IMR-90 (cell line): ENCODE results near the gene DKK2. TPM values are rescaled to one million over a fixed set of nuclear protein-coding genes. Genes with fewer than 3 reads are reported as not detected.

ENCODE experiments used
- ATAC-seq: fragments of 200-7000 bp; cut with Tn5 transposase; 2 replicates; pipeline ENCODE4 v1.9.1; 2020; ENCODE audit warnings: low read depth, mild to moderate bottlenecking, moderate library complexity
- BruUV-seq: library from RNA; stranded (reverse); fragments of 400-500 nt; replicated peaks from 2 replicates; lab custom pipeline; 2021; lab: Mats Ljungman, UMichigan
- CTCF ChIA-PET: fragments of 300-600 bp; formaldehyde crosslinking; extraction: SDS; loops from one replicate; lab custom pipeline; 2021; ENCODE audit warnings: antibody characterized with exemption; lab: Yijun Ruan, JAX
- POLR2A ChIA-PET: fragments of 300-600 bp; sonication (Branson Sonifier 250); formaldehyde crosslinking; loops from one replicate; lab custom pipeline; 2022; ENCODE audit warnings: antibody characterized with exemption; ENCODE audit not compliant: unreplicated experiment; lab: Charles Lee
- DNase-seq: peaks from one replicate; pipeline ENCODE4 v3.0.0; 2013
- H2AFZ ChIP-seq: replicated peaks from 2 replicates; pipeline ENCODE3; 2013; ENCODE audit warnings: low read length, mild to moderate bottlenecking; ENCODE audit not compliant: poor library complexity
- H2AK5ac ChIP-seq: 2 replicates; pipeline ENCODE4 v1.6.1; 2013; ENCODE audit warnings: low read depth, low read length, inconsistent platforms
- H2AK9ac ChIP-seq: replicated peaks from 2 replicates; pipeline ENCODE3; 2013; ENCODE audit warnings: mild to moderate bottlenecking, low read depth, low read length, moderate library complexity; ENCODE audit not compliant: poor library complexity
- H2BK120ac ChIP-seq: 2 replicates; pipeline ENCODE4 v1.6.1; 2013; ENCODE audit warnings: low read depth, low read length, inconsistent platforms
- H2BK15ac ChIP-seq: 3 replicates; pipeline ENCODE4 v1.6.1; 2013; ENCODE audit warnings: low read depth, low read length, inconsistent platforms
- H2BK20ac ChIP-seq: 2 replicates; pipeline ENCODE4 v1.6.1; 2013; ENCODE audit warnings: low read depth, mild to moderate bottlenecking, inconsistent platforms, low read length, moderate library complexity
- H2BK5ac ChIP-seq: 2 replicates; pipeline ENCODE4 v1.6.1; 2013; ENCODE audit warnings: mild to moderate bottlenecking, low read depth, low read length, inconsistent platforms; ENCODE audit not compliant: poor library complexity, severe bottlenecking
- H3K14ac ChIP-seq: replicated peaks from 2 replicates; pipeline ENCODE4 v1.6.1; 2013; ENCODE audit warnings: low read depth, low read length, inconsistent platforms
- H3K18ac ChIP-seq: 2 replicates; pipeline ENCODE4 v1.6.1; 2013; ENCODE audit warnings: low read depth, low read length, control low read depth
- H3K23ac ChIP-seq: 2 replicates; pipeline ENCODE4 v1.6.1; 2013; ENCODE audit warnings: low read depth, low read length, inconsistent platforms
- H3K27ac ChIP-seq: 2 replicates; pipeline ENCODE4 v1.5.1; 2013; ENCODE audit warnings: mild to moderate bottlenecking, control low read depth, low read length; ENCODE audit not compliant: insufficient read depth
- H3K27me3 ChIP-seq: 2 replicates; pipeline ENCODE4 v1.6.1; 2013; ENCODE audit warnings: low read length; ENCODE audit not compliant: control insufficient read depth, insufficient read depth
- H3K36me3 ChIP-seq: 2 replicates; pipeline ENCODE4 v1.6.1; 2013; ENCODE audit warnings: low read length, mixed read lengths; ENCODE audit not compliant: control insufficient read depth, insufficient read depth
- H3K4ac ChIP-seq: 2 replicates; pipeline ENCODE4 v1.6.1; 2013; ENCODE audit warnings: low read depth, low read length, inconsistent platforms
- H3K4me1 ChIP-seq: 2 replicates; pipeline ENCODE4 v1.6.1; 2013; ENCODE audit warnings: low read length, mixed read lengths; ENCODE audit not compliant: control insufficient read depth, insufficient read depth
- H3K4me2 ChIP-seq: 2 replicates; pipeline ENCODE4 v1.6.1; 2013; ENCODE audit warnings: low read depth, mild to moderate bottlenecking, control low read depth, low read length, moderate library complexity
- H3K4me3 ChIP-seq: 2 replicates; pipeline ENCODE4 v1.5.1; 2013; ENCODE audit warnings: low read depth, mild to moderate bottlenecking, control low read depth, low read length, moderate library complexity; ENCODE audit not compliant: insufficient read depth
- H3K56ac ChIP-seq: 2 replicates; pipeline ENCODE4 v1.6.1; 2013; ENCODE audit warnings: low read length, inconsistent platforms; ENCODE audit not compliant: insufficient read depth; ENCODE audit errors: extremely low read depth
- H3K79me1 ChIP-seq, 2 experiments: 2 replicates each; pipeline ENCODE4 v1.6.1; 2013; ENCODE audit warnings: low read length in 2 of 2, inconsistent platforms in 1 of 2, low read depth in 1 of 2
- H3K9ac ChIP-seq: 2 replicates; pipeline ENCODE4 v1.6.1; 2013; ENCODE audit warnings: low read depth, low read length, control low read depth
- H3K9me1 ChIP-seq: 2 replicates; pipeline ENCODE4 v1.6.1; 2013; ENCODE audit warnings: low read length, inconsistent platforms; ENCODE audit not compliant: insufficient read depth
- H3K9me3 ChIP-seq: 2 replicates; pipeline ENCODE4 v1.6.1; 2013; ENCODE audit warnings: low read length; ENCODE audit not compliant: control insufficient read depth, insufficient read depth
- H4K20me1 ChIP-seq: 2 replicates; pipeline ENCODE4 v1.6.1; 2013; ENCODE audit warnings: low read length, inconsistent platforms; ENCODE audit not compliant: insufficient read depth
- H4K5ac ChIP-seq: 2 replicates; pipeline ENCODE4 v1.6.1; 2013; ENCODE audit warnings: mild to moderate bottlenecking, low read depth, low read length, control low read depth
- H4K8ac ChIP-seq, 2 experiments: 2 replicates each; pipeline ENCODE4 v1.6.1; 2013; ENCODE audit warnings: low read depth in 2 of 2, low read length in 2 of 2, control low read depth in 1 of 2, inconsistent platforms in 1 of 2
- H4K91ac ChIP-seq: 2 replicates; pipeline ENCODE4 v1.6.1; 2013; ENCODE audit warnings: low read depth, low read length, inconsistent platforms; ENCODE audit not compliant: insufficient read depth
- BHLHE40 ChIP-seq: fragments of 150-350 bp; IDR thresholded peaks from 2 replicates; pipeline ENCODE4 v1.6.1; 2016; ENCODE audit warnings: mild to moderate bottlenecking, low read depth, low read length
- CEBPB ChIP-seq: IDR thresholded peaks from 2 replicates; pipeline ENCODE4 v1.6.1; 2012; ENCODE audit warnings: low read depth, low read length, improper control_type of control experiment
- CHD1 ChIP-seq: IDR thresholded peaks from 2 replicates; pipeline ENCODE4 v1.6.1; 2012; ENCODE audit warnings: low read depth, low read length, improper control_type of control experiment
- CTCF ChIP-seq: conservative IDR thresholded peaks from 2 replicates; pipeline ENCODE4 v1.5.1; 2012; ENCODE audit warnings: mild to moderate bottlenecking, low read depth, low read length, improper control_type of control experiment
- ELK1 ChIP-seq: fragments of 150-350 bp; IDR thresholded peaks from 2 replicates; pipeline ENCODE4 v1.6.1; 2016; ENCODE audit warnings: low read depth, mild to moderate bottlenecking, low read length, moderate library complexity, borderline replicate concordance
- FOS ChIP-seq: fragments of 150-350 bp; IDR thresholded peaks from 2 replicates; pipeline ENCODE4 v1.6.1; 2016; ENCODE audit warnings: low read depth, low read length
- MAFK ChIP-seq: IDR thresholded peaks from 2 replicates; pipeline ENCODE4 v1.6.1; 2012; ENCODE audit warnings: low read depth, low read length, improper control_type of control experiment
- MAZ ChIP-seq: IDR thresholded peaks from 2 replicates; pipeline ENCODE4 v1.6.1; 2012; ENCODE audit warnings: low read depth, mild to moderate bottlenecking, low read length, improper control_type of control experiment, moderate library complexity, borderline replicate concordance
- MXI1 ChIP-seq: IDR thresholded peaks from 2 replicates; pipeline ENCODE4 v1.6.1; 2012; ENCODE audit warnings: low read depth, mild to moderate bottlenecking, low read length, moderate library complexity, borderline replicate concordance
- NFE2L2 ChIP-seq: fragments of 150-350 bp; IDR thresholded peaks from 2 replicates; pipeline ENCODE4 v1.6.1; 2016; ENCODE audit warnings: low read depth, mild to moderate bottlenecking, low read length
- POLR2A ChIP-seq: IDR thresholded peaks from 2 replicates; pipeline ENCODE4 v1.6.1; 2012; ENCODE audit warnings: mild to moderate bottlenecking, low read depth, low read length
- RAD21 ChIP-seq: IDR thresholded peaks from 2 replicates; pipeline ENCODE4 v1.6.1; 2012; ENCODE audit warnings: low read length, improper control_type of control experiment
- RCOR1 ChIP-seq: IDR thresholded peaks from 2 replicates; pipeline ENCODE4 v1.6.1; 2012; ENCODE audit warnings: mild to moderate bottlenecking, low read length, improper control_type of control experiment; ENCODE audit not compliant: insufficient replicate concordance
- RFX5 ChIP-seq: IDR thresholded peaks from 2 replicates; pipeline ENCODE4 v1.8.0; 2012; ENCODE audit warnings: low read depth, mild to moderate bottlenecking, low read length, moderate library complexity
- SMC3 ChIP-seq: fragments of 150-350 bp; IDR thresholded peaks from 2 replicates; pipeline ENCODE4 v1.6.1; 2016; ENCODE audit warnings: low read depth, mild to moderate bottlenecking, antibody characterized with exemption, low read length, moderate library complexity
- USF2 ChIP-seq: fragments of 150-350 bp; IDR thresholded peaks from 2 replicates; pipeline ENCODE4 v1.6.1; 2017; ENCODE audit warnings: mild to moderate bottlenecking, antibody characterized with exemption, low read length, low read depth
- WGBS, 2 experiments: methylation state at CpG; one replicate each; pipeline versions ENCODE4 v1.1.5 to v1.1.7; 2013; ENCODE audit warnings: missing lambda C conversion rate in 2 of 2; ENCODE audit not compliant: insufficient read length in 1 of 2; ENCODE audit errors: extremely low coverage in 2 of 2; 5-methylcytosine and 5-hydroxymethylcytosine counted together
- dilution Hi-C: fragments of 300-500 bp; cut with HindIII; formaldehyde crosslinking; loops from one replicate; pipeline ENCODE4 v1.14.3; 2018; ENCODE audit warnings: low sequenced_read_pairs; ENCODE audit not compliant: unreplicated experiment
- in situ Hi-C: fragments of 300-500 bp; cut with MboI; formaldehyde crosslinking; loops from 3 replicates; pipeline ENCODE4 v1.14.3; 2019; ENCODE audit warnings: low sequenced_read_pairs, inconsistent platforms, mixed read lengths
- intact Hi-C: fragments of 100-400 bp; cut with micrococcal nuclease; formaldehyde crosslinking; loops from 2 replicates; pipeline ENCODE4 v1.10.0; 2022
- polyA plus RNA-seq, 3 experiments: library from polyadenylated mRNA; depleted of rRNA; stranded (reverse); fragments of >200 nt; gene quantifications; 2 replicates each; pipeline ENCODE4 v1.2.3, GENCODE V29; 2012; ENCODE audit warnings: low replicate concordance in 1 of 3
- total RNA-seq: library from RNA; depleted of rRNA; stranded (reverse); fragments of >200 nt; gene quantifications from 2 replicates; pipeline ENCODE4 v1.2.3, GENCODE V29; 2012

DKK2 gene
- total and polyA plus RNA-seq, 2 of the 4 experiments (the other 2 are of a cell fraction): 0.39 to 0.72 TPM

GRCh38 chr4:106929248-106929647 is 106.9 kb downstream of the DKK2 start:
- no peak overlapping the region for H3K23ac ChIP-seq
- no peak overlapping the region for H3K27ac ChIP-seq
- no peaks in the 10 kb centered on the region for H4K20me1 ChIP-seq
- no peak overlapping the region for H2AK5ac ChIP-seq
- H3K4ac ChIP-seq: no peak overlapping the region
- CTCF ChIA-PET: no interaction called here
- dilution Hi-C loops: no loop called here
- intact Hi-C loops: no loop called here
- no peak overlapping the region for H4K91ac ChIP-seq
- H3K4me3 ChIP-seq: no peak overlapping the region
- H3K36me3 ChIP-seq: no peaks in the 10 kb centered on the region
- POLR2A ChIA-PET: no interaction called here
- no peak overlapping the region for H3K56ac ChIP-seq
- no TSS peak for BruUV-seq
- in situ Hi-C loops: no loop called here
- H2BK120ac ChIP-seq: no peak overlapping the region
- no peak overlapping the region for H4K5ac ChIP-seq
- no peaks in the 10 kb centered on the region for H3K4me1 ChIP-seq
- H2AFZ ChIP-seq: no peak overlapping the region
- H3K14ac ChIP-seq: no peak overlapping the region
- H3K18ac ChIP-seq: no peak overlapping the region
- no peak for TF ChIP-seq CHD1
- TF ChIP-seq BHLHE40: no peak
- no peak for TF ChIP-seq CEBPB
- no peak for TF ChIP-seq MAFK
- TF ChIP-seq USF2: no peak
- no peak for TF ChIP-seq RAD21
- TF ChIP-seq RCOR1: no peak
- TF ChIP-seq FOS: no peak
- TF ChIP-seq CTCF: no peak
- no peak for TF ChIP-seq MXI1
- TF ChIP-seq MAZ: no peak
- no peak for TF ChIP-seq ELK1
- no peak for TF ChIP-seq SMC3
- TF ChIP-seq NFE2L2: no peak
- no peak for TF ChIP-seq RFX5
- no peak for TF ChIP-seq POLR2A
- ATAC-seq: no peak
- no peak for DNase-seq
- H2BK15ac ChIP-seq: no peak overlapping the region
- H3K4me2 ChIP-seq: no peak overlapping the region
- no peak overlapping the region for H4K8ac ChIP-seq
- no peak overlapping the region for H2BK20ac ChIP-seq
- no peaks in the 10 kb centered on the region for H3K9me1 ChIP-seq
- no peak overlapping the region for H2BK5ac ChIP-seq
- no peaks in the 10 kb centered on the region for H3K9me3 ChIP-seq
- no peaks in the 10 kb centered on the region for H3K79me1 ChIP-seq
- no peak overlapping the region for H3K9ac ChIP-seq
- no peaks in the 10 kb centered on the region for H3K27me3 ChIP-seq
- no peak overlapping the region for H2AK9ac ChIP-seq
- no CpG with 5 or more reads among the region's 2 CpGs for WGBS, 2 experiments
